ENCODE results near the gene DCST1.
A peak's percentile ranks its signal among the peaks of the same experiment; 100 is the strongest.

The DCST1 gene

GRCh38 chr1:155007251-155007828, 26.3 kb upstream of the DCST1 start:
- TF ChIP-seq CTCF (IDR thresholded peaks at IDR 0.05) = no peak
- TF ChIP-seq ZFX (IDR thresholded peaks at IDR 0.05; ENCODE audit: borderline replicate concordance) = no peak
- H3K27ac ChIP-seq = peak overlapping the region; percentile 98

- no peak for TF ChIP-seq ZFX (IDR thresholded peaks at IDR 0.05; ENCODE audit: borderline replicate concordance)
- peak overlapping the region; percentile 98 for H3K27ac ChIP-seq
These were observed 25.3 kb upstream of the DCST1 start for GRCh38 chr1:155008015-155008941.

GRCh38 chr1:155009221-155009711, 24.4 kb upstream of the DCST1 start:
- peak overlapping the region; percentile 98 for H3K27ac ChIP-seq

GRCh38 chr1:155009742-155010141, 23.9 kb upstream of the DCST1 start:
- no peak for TF ChIP-seq CTCF (IDR thresholded peaks at IDR 0.05)
- TF ChIP-seq ZFX (IDR thresholded peaks at IDR 0.05; ENCODE audit: borderline replicate concordance) = no peak
- peak overlapping the region; percentile 98 for H3K27ac ChIP-seq

More at GRCh38 chr1:155009221-155009711, 24.4 kb upstream of the DCST1 start:
- TF ChIP-seq CTCF (IDR thresholded peaks at IDR 0.05) (no peak), ZFX (IDR thresholded peaks at IDR 0.05; ENCODE audit: borderline replicate concordance) (no peak)

- TF ChIP-seq ZFX (IDR thresholded peaks at IDR 0.05; ENCODE audit: borderline replicate concordance) (no peak), CTCF (IDR thresholded peaks at IDR 0.05) (no peak)
- peak overlapping the region; percentile 98 for H3K27ac ChIP-seq
These were observed 23.3 kb upstream of the DCST1 start for GRCh38 chr1:155010211-155010918.

- H3K27ac ChIP-seq = peak overlapping the region; percentile 98
- TF ChIP-seq CTCF (IDR thresholded peaks at IDR 0.05) = no peak
- no peak for TF ChIP-seq ZFX (IDR thresholded peaks at IDR 0.05; ENCODE audit: borderline replicate concordance)
These were observed 22.6 kb upstream of the DCST1 start for GRCh38 chr1:155011004-155011416.

- TF ChIP-seq ZFX (IDR thresholded peaks at IDR 0.05; ENCODE audit: borderline replicate concordance) = no peak
- TF ChIP-seq CTCF (IDR thresholded peaks at IDR 0.05) = no peak
- H3K27ac ChIP-seq = peak overlapping the region; percentile 98
These were observed 22.1 kb upstream of the DCST1 start for GRCh38 chr1:155011437-155012025.
